Thyroid gland (tissue), 4 donors: ENCODE results near the gene CYP19A1. TPM values are rescaled to one million over a fixed set of nuclear protein-coding genes. Genes with fewer than 3 reads are reported as not detected.

Experiments
- DNase-seq, 2 donors: peaks; one replicate each; pipeline ENCODE4 v3.0.0-alpha.2; 2019
- H3K27ac ChIP-seq, 3 donors: fragments of 200-600 bp; sonication (generic); 1 replicate in 2 of 3; 2 replicates in 1 of 3; pipeline ENCODE4 v1.5.1; 2016 to 2019; ENCODE audit warnings: mild to moderate bottlenecking in 1 of 3, moderate library complexity in 1 of 3
- H3K27me3 ChIP-seq: fragments of 200-600 bp; sonication (generic); one replicate; pipeline ENCODE4 v1.5.1; 2019
- H3K36me3 ChIP-seq, 2 donors: fragments of 200-600 bp; sonication (generic); one replicate each; pipeline ENCODE4 v1.5.1; 2016 to 2019
- H3K4me1 ChIP-seq, 2 donors: fragments of 200-600 bp; sonication (generic); one replicate each; pipeline ENCODE4 v1.5.1; 2017 to 2019
- H3K4me3 ChIP-seq, 3 donors: fragments of 200-600 bp; sonication (generic); replicated peaks in 1 of 3; 1 replicate in 2 of 3; 2 replicates in 1 of 3; pipeline ENCODE4 v1.5.1; 2016; ENCODE audit warnings: mild to moderate bottlenecking in 1 of 3
- H3K9me3 ChIP-seq: fragments of 200-600 bp; sonication (generic); one replicate; pipeline ENCODE4 v1.5.1; 2017
- CTCF ChIP-seq, 6 experiments: fragments of 200-600 bp in 3 of 6; fragments of 450-650 bp in 3 of 6; sonication (generic) in 3 of 6; IDR thresholded peaks; one replicate each; pipeline ENCODE4 v1.5.1; 2016 to 2019; ENCODE audit warnings: antibody characterized with exemption in 6 of 6, mild to moderate bottlenecking in 2 of 6, inconsistent platforms in 1 of 6, moderate library complexity in 1 of 6
- POLR2A ChIP-seq, 2 donors: fragments of 450-650 bp; IDR thresholded peaks; one replicate each; pipeline ENCODE4 v1.6.1; 2017; ENCODE audit warnings: antibody characterized with exemption in 2 of 2, mild to moderate bottlenecking in 2 of 2, moderate library complexity in 1 of 2
- WGBS, 2 donors: methylation state at CpG; one replicate each; pipeline ENCODE4 v1.1.5; 2017; 5-methylcytosine and 5-hydroxymethylcytosine counted together
- intact Hi-C: fragments of 100-400 bp; cut with DNase I; formaldehyde crosslinking; loops from one replicate; pipeline ENCODE4 v1.15.1; 2023
- total RNA-seq, 4 donors: library from RNA; depleted of rRNA; stranded (reverse); fragments of >200 nt; gene quantifications; one replicate each; pipeline ENCODE4 v1.2.3, GENCODE V29; 2016

The CYP19A1 gene
- total RNA-seq, 4 donors from 2014 or later: 1.6 to 5.5 (median 4.5) TPM

- no peak for DNase-seq
- H3K27ac ChIP-seq: no peak overlapping the region
- H3K9me3 ChIP-seq: no peaks in the 10 kb centered on the region
- TF ChIP-seq CTCF (IDR thresholded peaks at IDR 0.05) (no peak), POLR2A (IDR thresholded peaks at IDR 0.05) (no peak)
- H3K27me3 ChIP-seq: no peaks in the 10 kb centered on the region
- no peak overlapping the region for H3K4me3 ChIP-seq
- H3K4me1 ChIP-seq: peaks cover 0 to 4% of the 10 kb centered on the region in 2 donors
- H3K36me3 ChIP-seq: no peaks in the 10 kb centered on the region
- 64 to 87% methylated on average over 2 of the region's 2 CpGs for WGBS, 2 donors
- intact Hi-C loops: no loop called here
These were observed 39.8 kb downstream of the CYP19A1 start for GRCh38 chr15:51298620-51299019.

- Histone ChIP-seq H3K4me1 (no peaks in the 10 kb centered on the region), H3K27me3 (no peaks in the 10 kb centered on the region), H3K36me3 (no peaks in the 10 kb centered on the region), H3K9me3 (no peaks in the 10 kb centered on the region), H3K27ac (no peak overlapping the region), H3K4me3 (no peak overlapping the region)
- DNase-seq: no peak
- 93 to 95% methylated on average over 3 to 4 of the region's 4 CpGs for WGBS, 2 donors
- TF ChIP-seq POLR2A (IDR thresholded peaks at IDR 0.05) (no peak), CTCF (IDR thresholded peaks at IDR 0.05) (no peak)
- intact Hi-C loops: no loop called here
These were observed 47.7 kb downstream of the CYP19A1 start for GRCh38 chr15:51290720-51291119.

- TF ChIP-seq CTCF (IDR thresholded peaks at IDR 0.05): no peak
- TF ChIP-seq POLR2A (IDR thresholded peaks at IDR 0.05): no peak
- no peaks in the 10 kb centered on the region for H3K36me3 ChIP-seq
- DNase-seq: no peak
- no peaks in the 10 kb centered on the region for H3K4me1 ChIP-seq
- no peak overlapping the region for H3K27ac ChIP-seq
- no peak overlapping the region for H3K4me3 ChIP-seq
- intact Hi-C loops: no loop called here
- no peaks in the 10 kb centered on the region for H3K9me3 ChIP-seq
- 82 to 100% methylated on average over 1 of the region's 1 CpG for WGBS, 2 donors
- no peaks in the 10 kb centered on the region for H3K27me3 ChIP-seq
These were observed 49.1 kb downstream of the CYP19A1 start for GRCh38 chr15:51289290-51289689.

- intact Hi-C loops: no loop called here
- TF ChIP-seq CTCF (IDR thresholded peaks at IDR 0.05): no peak
- no peak for TF ChIP-seq POLR2A (IDR thresholded peaks at IDR 0.05)
- 88 to 89% methylated on average over 13 of the region's 13 CpGs for WGBS, 2 donors
- Histone ChIP-seq H3K4me1 (no peaks in the 10 kb centered on the region), H3K9me3 (no peaks in the 10 kb centered on the region), H3K36me3 (no peaks in the 10 kb centered on the region), H3K27me3 (no peaks in the 10 kb centered on the region), H3K27ac (no peak overlapping the region), H3K4me3 (no peak overlapping the region)
- DNase-seq: no peak
These were observed 50.0 kb downstream of the CYP19A1 start for GRCh38 chr15:51288143-51289065.

- DNase-seq: no peak
- no peaks in the 10 kb centered on the region for H3K9me3 ChIP-seq
- no peaks in the 10 kb centered on the region for H3K36me3 ChIP-seq
- WGBS, 2 donors: 100% methylated on average over 1 of the region's 1 CpG
- intact Hi-C loops: no loop called here
- no peaks in the 10 kb centered on the region for H3K27me3 ChIP-seq
- TF ChIP-seq CTCF (IDR thresholded peaks at IDR 0.05) (no peak), POLR2A (IDR thresholded peaks at IDR 0.05) (no peak)
- no peaks in the 10 kb centered on the region for H3K4me1 ChIP-seq
- no peak overlapping the region for H3K27ac ChIP-seq
- no peak overlapping the region for H3K4me3 ChIP-seq
These were observed 51.6 kb downstream of the CYP19A1 start for GRCh38 chr15:51286816-51287215.
